Measurements from ENCODE around the gene ARRDC1. TPM values are rescaled to one million over a fixed set of nuclear protein-coding genes. Genes with fewer than 3 reads are reported as not detected.

ARRDC1 gene
- total RNA-seq, 1 experiment from 2014 or later = 77.5 TPM

DNA sequence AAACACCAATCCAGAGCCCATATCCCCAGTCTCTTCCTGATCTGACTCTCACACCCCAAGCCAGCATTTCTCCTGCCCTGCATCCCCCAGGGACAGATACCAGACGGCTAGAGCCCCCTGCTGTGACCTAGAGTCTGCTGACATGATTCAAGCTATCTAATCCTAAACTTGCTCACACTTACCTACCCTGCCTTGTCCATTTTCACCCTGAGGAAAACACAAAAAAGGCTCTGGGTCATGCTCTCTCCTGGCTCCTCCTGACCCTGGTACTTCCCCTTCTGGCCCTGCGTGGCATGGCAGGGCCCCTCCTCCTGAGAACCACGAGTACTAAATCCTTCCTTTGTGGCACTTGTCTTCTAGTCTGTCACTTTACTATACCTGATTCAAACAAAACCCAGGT lies 2.8 kb upstream of the ARRDC1 start:
- Histone ChIP-seq H3K27me3 (ENCODE audit: low read length) (no peaks in the 10 kb centered on the region), H3K4me1 (ENCODE audit: insufficient read depth, low read length) (peaks cover 8% of the 10 kb centered on the region), H2AFZ (ENCODE audit: low read length) (no peak overlapping the region), H3K36me3 (ENCODE audit: low read depth, low read length) (no peaks in the 10 kb centered on the region), H3K9me3 (ENCODE audit: low read length) (no peaks in the 10 kb centered on the region), H3K4me2 (ENCODE audit: low read length) (no peak overlapping the region), H4K20me1 (ENCODE audit: low read length) (no peaks in the 10 kb centered on the region), H3K9ac (ENCODE audit: low read length) (no peak overlapping the region), H3K27ac (ENCODE audit: low read length) (no peak overlapping the region), H3K4me3 (ENCODE audit: low read length) (no peak overlapping the region), H3K79me2 (ENCODE audit: low read length) (peaks cover 19% of the 10 kb centered on the region), H3F3A (ENCODE audit: low read length, unreplicated experiment) (no peaks in the 10 kb centered on the region), H3K9me2 (replicated peaks; ENCODE audit: low read length) (no peaks in the 10 kb centered on the region)
- ATAC-seq = no peak
- DNase-seq = no peak
- BruUV-seq (replicated peaks) = no TSS peak
- ChIA-PET POLR2A (ENCODE audit: unreplicated experiment) (no interaction called here), CTCF (no interaction called here)
- intact Hi-C loops (cut with micrococcal nuclease) = loop anchor here (10.0 kb wide), 1 partner anchor 48 kb away; the partner anchor contains the start of genes MRPL41 and PNPLA7
- TF ChIP-seq EZH2phosphoT487 (IDR thresholded peaks at IDR 0.05; ENCODE audit: borderline replicate concordance, low read length) = no peak
- no peak for TF ChIP-seq EZH2 (IDR thresholded peaks at IDR 0.05; ENCODE audit: low read length, unreplicated experiment)
- TF ChIP-seq, protein P1, sequence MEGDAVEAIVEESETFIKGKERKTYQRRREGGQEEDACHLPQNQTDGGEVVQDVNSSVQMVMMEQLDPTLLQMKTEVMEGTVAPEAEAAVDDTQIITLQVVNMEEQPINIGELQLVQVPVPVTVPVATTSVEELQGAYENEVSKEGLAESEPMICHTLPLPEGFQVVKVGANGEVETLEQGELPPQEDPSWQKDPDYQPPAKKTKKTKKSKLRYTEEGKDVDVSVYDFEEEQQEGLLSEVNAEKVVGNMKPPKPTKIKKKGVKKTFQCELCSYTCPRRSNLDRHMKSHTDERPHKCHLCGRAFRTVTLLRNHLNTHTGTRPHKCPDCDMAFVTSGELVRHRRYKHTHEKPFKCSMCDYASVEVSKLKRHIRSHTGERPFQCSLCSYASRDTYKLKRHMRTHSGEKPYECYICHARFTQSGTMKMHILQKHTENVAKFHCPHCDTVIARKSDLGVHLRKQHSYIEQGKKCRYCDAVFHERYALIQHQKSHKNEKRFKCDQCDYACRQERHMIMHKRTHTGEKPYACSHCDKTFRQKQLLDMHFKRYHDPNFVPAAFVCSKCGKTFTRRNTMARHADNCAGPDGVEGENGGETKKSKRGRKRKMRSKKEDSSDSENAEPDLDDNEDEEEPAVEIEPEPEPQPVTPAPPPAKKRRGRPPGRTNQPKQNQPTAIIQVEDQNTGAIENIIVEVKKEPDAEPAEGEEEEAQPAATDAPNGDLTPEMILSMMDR (conservative IDR thresholded peaks at IDR 0.05; ENCODE audit: low read depth, low read length) = no peak

DNA sequence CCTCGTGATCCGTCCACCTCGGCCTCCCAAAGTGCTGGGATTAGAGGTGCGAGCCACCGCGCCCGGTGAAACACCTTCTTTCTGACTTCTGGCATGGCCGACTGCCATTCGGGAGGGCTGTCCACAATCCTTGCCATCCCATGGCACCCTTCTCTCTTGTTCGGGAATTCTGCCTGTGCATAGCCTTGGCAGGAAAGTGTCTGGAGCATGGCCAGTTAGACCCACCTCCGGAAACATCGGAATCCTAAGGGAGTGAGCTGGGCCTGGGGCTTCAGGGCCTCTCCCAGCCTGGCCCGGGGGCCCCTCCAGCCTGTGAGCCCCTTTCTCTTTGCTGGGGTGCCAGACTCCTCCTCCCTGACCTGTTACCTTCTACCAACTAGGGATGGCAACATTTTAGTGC lies 1.6 kb upstream of the ARRDC1 start:
- BruUV-seq (replicated peaks) = no TSS peak
- CTCF ChIA-PET = interaction anchor here (0.6 kb wide), 1 partner anchor 453 kb away, joined by 3 read pairs; no protein-coding TSS in a partner anchor
- intact Hi-C loops (cut with micrococcal nuclease) = loop anchor here (10.0 kb wide), 1 partner anchor 49 kb away; the partner anchor contains the start of genes MRPL41 and PNPLA7

More for the DNA sequence above, 1.6 kb upstream of the ARRDC1 start:
- DNase-seq = no peak
- no peak for ATAC-seq
- Histone ChIP-seq H3K4me3 (ENCODE audit: low read length) (no peak overlapping the region), H3K27ac (ENCODE audit: low read length) (no peak overlapping the region), H3K4me1 (ENCODE audit: insufficient read depth, low read length) (peaks cover 9% of the 10 kb centered on the region), H3K79me2 (ENCODE audit: low read length) (peaks cover 31% of the 10 kb centered on the region), H3K36me3 (ENCODE audit: low read depth, low read length) (no peaks in the 10 kb centered on the region), H3K9me2 (replicated peaks; ENCODE audit: low read length) (no peaks in the 10 kb centered on the region), H4K20me1 (ENCODE audit: low read length) (no peaks in the 10 kb centered on the region), H3F3A (ENCODE audit: low read length, unreplicated experiment) (no peaks in the 10 kb centered on the region), H3K9ac (ENCODE audit: low read length) (no peak overlapping the region), H3K27me3 (ENCODE audit: low read length) (no peaks in the 10 kb centered on the region), H3K9me3 (ENCODE audit: low read length) (no peaks in the 10 kb centered on the region), H2AFZ (ENCODE audit: low read length) (no peak overlapping the region), H3K4me2 (ENCODE audit: low read length) (no peak overlapping the region)
- POLR2A ChIA-PET (ENCODE audit: unreplicated experiment) = no interaction called here
- TF ChIP-seq EZH2phosphoT487 (IDR thresholded peaks at IDR 0.05; ENCODE audit: borderline replicate concordance, low read length) (no peak), EZH2 (IDR thresholded peaks at IDR 0.05; ENCODE audit: low read length, unreplicated experiment) (no peak)
- TF ChIP-seq, protein P1 (conservative IDR thresholded peaks at IDR 0.05; ENCODE audit: low read depth, low read length) = no peak
